Inferior parietal cortex (tissue), 1 donor: ENCODE measurements around the gene WAPL.
A peak's percentile ranks its signal among the peaks of the same experiment; 100 is the strongest.

Experiments used
- DNase-seq: peaks from one replicate; pipeline ENCODE4 v3.0.0-alpha.2; 2016; ENCODE audit errors: extremely low spot score

Gene WAPL

DNA sequence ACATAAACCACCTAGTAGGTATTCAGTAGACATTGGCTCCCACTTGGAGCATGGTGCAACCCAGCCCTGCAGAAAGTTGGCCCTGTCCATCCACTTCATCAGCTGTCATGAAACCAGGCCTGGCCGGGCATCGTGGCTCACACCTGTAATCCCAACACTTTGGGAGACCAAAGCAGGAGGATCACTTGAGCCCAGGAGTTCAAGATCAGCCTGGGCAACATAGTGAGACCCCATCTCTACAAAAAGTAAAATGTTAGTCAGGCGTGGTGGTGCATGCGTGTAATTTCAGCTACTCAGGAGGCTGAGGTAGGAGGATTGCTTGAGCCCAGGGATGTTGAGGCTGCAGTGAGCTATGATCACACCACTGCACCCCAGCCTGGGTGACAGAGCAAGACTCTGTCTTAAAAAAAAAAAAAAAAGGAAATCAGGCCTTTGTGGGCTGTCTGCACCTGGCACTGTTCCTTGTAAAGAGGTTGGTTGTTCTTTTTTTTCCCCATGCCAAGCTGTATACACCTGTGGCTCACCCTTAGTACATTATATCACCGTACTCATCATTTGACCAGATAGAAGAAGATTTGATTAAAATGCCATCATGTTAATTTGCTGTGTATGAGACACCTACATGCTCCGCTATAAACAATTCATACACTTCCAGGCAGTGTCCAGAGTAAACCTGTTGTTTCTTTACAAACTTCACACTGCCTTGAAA, 109.6 kb downstream of the WAPL start:
- DNase-seq = no peak

DNA sequence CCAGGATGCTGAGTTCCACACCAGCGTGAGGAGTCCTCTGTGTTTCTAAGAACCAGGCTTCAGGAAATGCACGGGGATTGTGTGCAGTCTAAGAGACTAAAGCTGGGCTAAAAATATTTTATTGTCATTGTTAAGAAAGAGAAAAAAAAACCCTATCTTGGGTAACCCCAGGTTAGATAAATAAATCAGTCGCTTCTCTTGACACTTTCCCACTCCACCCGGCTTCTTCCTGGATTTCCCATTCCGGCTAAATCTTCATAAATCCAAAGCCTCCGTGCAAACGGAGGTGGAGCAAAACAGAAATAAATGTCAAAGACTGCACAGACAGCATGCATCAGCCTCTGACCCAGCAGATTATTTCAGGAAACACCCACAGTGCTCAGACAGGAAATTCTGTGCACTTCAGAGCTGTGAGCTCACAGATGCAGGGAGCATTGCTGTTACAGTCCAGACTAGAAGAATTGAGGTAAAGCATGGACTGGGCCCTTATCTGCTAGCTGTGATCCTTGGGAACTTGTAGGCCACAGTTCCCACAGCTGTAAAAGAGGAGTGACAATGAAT, 110.2 kb downstream of the WAPL start:
- peak; percentile 37 for DNase-seq

DNA sequence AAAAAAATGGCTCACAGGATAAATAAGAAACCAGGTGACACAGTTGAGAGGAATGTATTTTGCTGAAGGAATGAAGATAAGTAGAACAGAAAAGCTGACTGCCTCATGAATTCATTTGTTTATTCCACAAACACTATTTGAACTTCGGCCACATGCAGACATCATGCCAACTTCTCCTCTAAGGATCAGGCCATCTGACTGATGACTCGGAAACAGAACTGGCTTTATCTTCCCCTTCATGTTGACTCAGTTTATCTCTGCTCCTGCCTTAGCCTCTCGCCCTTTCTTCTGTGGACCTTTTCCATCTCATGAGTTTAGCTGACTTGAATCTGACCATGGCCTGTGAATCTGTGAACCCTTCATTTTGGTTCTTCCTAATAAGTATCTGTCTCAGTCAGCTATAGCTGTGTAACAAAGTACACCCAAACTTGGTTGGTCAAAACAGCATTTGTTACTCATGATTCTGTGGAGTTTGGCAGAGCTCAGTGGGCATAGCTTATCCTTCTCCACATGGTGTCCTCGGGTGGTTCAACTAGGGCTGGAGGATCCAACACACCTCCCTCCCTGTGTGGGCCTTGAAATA, 111.0 kb downstream of the WAPL start:
- no peak for DNase-seq

DNA sequence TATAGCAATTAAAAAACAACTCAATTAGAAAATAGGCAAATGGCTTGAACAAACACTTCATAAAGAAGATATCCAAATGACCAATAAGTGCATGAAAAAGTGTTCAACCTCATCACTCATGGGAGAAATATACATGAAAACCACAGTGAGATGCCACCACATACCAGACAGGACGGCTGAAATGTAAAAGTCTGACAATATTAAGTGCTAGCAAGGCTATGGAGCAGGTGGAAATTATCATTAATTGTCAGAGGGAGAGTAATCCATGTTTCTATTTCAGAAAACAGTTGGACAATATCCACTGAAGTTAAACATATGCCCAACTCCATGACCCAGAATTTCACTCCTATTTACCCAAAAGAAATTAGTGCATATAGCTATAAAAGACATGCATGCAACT, 112.4 kb downstream of the WAPL start:
- no peak for DNase-seq

DNA sequence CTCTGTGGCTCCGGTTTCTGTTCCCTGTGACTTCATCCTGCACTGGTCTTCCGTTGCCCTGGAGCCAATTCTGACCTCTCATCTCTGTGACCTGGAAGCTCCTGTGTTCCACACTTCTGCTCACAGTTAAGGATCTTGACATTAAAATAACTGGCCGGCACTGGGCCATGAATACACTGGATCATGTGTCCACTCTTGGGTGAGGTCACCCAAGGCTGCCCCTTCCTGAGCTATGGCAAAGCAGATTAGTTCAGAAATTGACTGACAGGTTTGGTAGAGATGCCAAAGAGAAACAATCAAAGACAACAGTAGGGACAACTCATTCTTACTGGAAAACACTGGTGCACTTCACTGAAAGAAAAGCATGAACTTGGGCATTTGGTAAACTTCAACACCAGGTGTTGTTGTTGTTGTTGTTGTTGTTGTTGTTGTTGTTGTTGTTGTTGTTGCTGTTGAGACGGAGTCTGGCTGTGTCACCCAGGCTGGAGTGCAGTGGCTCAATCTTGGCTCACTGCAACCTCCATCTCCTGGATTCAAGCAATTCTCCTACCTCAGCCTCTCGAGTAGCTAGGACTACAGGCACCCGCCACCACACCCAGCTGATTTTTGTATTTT, 118.3 kb downstream of the WAPL start:
- DNase-seq = no peak

DNA sequence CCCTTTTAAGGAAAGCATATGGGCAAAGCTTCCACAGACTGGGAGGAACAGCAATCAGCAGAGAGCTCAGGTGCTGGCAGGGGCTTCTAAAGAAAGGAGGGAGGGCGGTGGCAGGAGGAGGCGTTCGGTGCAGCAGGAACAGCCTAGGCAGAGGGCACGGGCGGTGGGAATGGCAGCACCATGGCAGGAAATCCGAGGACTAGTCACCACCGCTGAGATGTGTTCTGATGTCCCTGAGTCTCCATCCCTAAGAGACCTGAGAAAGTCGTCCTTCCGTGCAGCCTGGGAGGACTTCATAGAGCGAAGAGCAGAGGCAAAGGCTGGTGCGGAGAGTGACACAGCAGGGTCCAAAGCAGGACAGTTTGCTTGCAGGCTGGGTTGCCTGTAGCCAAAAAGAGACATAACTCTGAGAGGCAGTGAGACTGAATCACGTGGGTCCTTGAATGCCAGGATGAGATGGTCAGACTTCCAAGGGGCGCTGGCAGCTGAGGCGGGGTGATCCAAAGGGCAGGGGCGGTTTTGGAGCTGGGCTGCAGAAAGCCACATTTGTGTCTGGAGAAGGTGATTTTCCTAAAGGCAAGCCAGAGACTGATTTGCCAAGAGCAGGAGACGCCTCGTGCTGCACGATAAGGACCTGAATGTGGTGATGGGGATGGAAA, 119.2 kb downstream of the WAPL start:
- peak; percentile 38 for DNase-seq

DNA sequence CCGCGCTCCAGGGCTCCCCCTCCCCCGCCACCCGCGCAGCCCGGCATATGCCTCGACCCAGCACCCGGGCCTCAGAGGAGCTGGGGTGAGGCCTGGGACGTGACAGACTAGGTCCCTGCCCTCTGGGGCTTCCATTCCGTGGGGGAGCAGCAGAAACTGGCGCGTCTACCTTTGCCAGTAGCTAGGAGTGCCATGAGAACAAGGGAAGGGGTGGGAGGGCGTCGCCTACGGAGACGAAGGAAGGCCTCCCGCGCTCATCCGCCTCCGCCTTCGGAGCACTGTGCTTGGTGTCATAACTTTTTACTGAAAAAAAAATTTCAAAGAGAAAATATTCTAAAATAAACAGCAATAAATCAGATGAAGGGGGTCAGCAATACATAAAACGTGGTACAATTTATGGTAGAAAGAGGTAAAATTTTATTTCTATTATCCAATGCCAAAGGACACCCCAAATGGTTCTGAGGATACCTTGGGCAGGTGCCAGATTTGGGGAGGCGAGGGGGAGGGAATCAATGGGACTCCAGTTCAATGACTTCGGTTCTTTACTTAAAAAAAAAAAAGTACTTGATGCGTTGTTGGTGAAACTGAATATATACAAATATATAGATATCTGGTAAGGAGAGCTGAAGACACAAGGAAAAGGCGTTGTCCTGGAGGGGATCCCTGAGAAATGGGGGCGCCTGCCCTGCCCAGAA, 119.9 kb downstream of the WAPL start:
- DNase-seq = no peak

DNA sequence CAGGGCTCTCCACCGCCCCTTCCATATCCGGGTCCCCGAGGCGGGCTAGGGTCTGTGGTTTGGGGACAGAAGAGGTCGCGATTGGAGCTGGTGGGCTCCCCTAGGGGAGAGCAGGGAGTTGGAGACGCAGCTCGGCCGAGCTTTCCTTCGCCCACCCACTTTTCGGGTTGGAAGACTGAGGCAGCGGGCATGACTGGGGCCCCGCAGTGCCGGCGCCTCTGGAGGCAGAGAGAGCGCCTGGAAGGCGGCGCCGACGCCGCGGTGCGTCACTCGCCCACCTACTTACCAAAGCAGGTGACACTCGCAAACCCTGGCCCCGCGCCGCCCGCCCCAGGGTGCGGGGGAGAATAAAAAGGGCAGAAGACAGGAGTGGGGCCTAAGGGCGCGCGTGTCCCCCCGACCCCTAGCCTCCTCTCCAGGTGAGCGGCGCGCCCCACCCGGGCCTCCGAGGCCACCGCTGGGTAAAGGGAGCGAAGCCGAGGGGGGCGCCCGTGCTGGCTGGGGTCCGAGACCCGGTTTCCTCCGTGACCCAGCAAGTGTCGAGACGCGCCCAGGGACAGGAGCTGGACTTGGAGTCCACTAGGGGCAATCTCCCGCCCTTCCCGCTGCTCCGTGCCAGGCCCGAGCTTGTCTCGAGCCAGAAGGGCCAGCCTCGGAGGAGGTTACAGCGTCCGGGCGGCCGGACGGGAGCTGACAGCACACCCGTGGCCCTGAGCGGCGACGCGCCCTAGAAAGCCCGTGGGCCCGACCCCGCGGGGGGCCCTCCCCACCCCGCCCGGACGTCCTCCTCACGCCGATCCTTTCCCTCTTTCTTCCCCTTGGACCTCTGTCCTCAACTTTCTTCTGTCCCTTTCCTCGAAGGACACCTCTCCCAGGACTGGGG, 120.6 kb downstream of the WAPL start:
- no peak for DNase-seq

DNA sequence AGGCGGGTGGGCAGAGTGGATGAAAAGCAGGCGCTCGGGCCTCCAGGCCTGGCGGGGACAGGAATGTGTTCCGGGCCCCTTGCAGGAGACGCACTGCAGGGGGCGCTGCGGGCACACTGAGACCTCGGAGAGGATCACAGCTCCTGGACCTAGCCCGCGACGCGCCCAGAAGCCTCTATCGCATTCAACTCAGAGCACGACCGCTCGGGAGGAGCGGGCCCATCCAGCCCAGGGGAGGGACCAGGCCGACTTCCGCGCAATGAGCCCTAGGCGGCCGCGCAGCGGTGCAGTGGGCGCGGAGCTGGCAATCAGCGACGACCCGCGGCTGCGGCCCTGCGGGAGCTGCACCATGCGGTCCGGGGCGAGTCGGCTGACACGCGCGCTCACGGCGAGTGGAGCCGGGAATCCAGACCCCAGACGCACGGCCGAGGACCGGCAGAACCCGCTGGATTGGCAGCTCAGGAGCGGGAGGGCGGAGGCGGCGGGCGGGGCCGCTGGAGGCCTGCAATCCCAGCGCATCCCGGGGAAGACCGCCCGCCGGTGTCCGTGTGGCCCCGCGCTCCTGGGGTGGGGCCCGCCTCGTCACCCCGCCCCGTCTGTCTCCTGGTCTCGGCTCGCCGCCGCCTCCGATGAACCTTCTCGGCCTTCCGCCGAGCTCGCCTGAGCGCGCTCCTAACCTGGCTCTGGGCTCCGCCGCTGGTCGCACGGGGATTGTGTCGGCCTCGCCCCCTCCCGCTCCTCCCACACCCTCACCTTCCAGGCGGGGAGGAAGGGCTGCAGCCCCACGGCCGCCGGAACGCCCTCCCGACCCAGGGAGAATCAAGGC, 121.5 kb downstream of the WAPL start:
- peak; percentile 95 for DNase-seq

DNA sequence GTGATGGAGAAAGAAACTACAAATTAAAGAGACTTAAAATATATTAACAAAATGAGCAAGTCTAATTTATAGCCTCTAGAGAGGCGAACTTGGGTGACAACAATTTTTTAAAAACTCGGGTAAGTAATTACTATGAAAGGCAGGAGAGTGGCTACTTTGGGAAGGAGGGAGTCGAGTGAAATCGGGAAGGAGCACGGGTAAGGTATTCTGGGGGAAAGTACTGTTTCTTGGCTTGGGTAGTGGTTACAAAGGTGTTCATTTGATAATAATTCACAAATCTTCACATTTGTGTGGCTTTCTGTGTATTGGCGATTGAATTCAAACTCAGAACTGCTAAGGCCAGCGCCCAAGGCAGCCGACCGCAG, 122.1 kb downstream of the WAPL start:
- DNase-seq = no peak

DNA sequence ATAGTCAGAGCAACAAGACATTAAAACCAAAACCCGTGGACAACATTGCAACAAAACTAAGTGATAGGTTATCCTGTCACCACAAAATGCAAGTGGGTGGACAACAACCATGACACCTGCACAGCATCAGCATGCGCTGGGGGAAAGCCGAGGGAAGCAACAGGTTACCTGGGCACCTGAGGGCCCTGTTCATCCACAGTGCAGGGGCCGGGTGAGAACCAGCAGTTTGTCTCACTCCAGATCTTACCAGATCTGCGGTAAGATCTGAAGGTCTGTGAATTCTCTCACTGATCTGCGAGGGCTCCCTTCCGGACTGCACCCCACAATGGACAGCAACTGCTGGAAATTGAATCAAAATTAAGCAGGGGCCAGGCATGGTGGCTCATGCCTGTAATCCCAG, 124.5 kb downstream of the WAPL start:
- no peak for DNase-seq

DNA sequence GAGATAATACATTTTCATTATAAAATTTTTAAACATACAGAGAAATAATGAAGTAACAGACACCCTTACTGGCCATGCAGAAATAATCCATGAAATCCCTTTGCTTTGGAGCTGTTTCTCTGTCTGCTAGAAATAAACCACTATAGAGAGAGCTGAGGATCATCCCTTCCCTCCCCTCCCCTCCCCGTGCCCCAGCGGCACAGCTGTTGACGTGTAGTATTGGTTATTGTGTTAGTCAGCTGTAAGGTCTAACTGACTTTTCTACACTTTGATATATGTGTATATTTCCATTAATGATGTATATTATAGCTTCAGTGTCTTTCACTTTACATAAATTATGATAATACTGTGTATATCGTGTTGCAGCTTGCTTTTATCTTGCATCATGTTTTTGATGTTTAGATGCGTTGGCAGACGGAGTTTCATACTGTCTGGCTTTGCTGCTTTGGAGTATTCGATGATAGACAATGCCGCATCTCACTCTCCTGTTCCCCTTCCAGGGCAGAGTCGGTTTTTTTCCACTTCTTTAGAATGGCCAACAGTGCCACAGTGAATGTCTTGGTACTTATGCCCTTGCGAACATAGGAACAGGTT, 127.6 kb downstream of the WAPL start:
- no peak for DNase-seq

DNA sequence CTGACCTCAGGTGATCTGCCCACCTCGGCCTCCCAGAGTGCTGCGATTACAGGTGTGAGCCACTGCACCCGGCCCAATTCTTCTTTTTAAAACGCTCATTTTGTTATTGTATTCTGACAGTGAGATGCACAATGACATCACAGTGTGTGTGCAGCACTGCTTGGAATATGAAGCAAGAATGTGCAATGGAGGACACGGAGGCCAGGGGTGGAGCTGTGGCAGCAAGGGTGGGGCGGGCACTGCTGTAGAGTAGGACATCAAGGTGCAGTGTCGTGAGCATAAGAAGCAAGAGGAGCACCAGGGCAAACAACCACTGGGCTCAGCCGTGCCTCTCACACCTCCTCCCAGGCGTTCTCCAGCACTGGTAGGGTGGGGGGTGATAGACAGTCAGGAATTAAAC, 128.2 kb downstream of the WAPL start:
- DNase-seq = no peak

DNA sequence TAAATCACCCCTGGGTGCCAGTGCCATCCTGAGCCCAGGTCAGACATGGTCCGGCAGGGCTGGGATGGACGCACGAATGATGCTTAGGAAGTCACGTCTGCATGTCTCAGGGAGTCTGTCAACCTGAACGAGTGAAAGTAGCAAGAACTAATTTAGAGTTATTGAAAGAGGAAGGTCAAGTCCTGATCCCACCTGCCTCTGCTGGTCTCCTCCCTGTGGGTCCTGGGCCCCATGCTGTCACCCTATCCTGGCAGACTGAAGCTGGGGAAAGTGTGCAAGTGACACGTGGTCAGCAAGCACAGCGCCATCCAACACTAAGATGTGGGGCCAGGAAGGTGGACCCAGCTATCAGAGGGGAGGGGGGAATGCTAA, 128.9 kb downstream of the WAPL start:
- no peak for DNase-seq

DNA sequence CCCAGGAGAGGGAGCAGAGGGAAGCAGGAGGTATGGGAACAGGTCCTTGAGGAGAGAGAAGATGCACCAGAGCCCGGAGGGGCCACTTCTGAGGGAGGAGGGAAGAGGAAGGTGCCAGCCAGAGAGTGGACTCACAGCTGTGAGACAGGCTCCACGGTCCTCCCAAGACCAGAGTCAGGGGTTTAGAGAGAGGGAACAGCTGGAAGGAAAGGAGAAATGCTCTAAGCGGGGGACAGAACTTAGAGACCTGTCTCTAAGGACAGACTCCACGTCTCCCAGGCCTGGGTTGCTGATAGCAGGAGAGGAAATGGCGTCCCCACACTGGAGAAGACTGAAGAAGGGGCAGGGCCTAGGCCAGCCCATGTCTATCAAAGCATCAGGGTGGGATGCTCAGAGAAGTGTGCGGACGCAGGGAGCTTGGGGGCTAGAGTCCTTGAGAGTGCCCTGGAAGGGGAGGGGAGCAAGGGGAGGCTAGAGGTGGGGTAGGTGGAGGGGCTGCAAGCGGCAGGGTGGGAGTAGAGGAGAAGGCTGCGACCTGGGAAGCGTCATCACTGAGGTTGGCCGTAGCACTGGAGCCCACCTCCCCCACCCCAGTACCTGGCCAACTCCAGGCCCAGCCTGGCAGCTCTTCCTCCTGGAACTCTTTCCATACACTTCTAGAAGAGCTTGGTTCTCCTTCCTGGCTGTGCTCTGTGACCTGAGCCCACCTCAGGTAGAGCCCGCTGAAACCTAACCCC, 129.4 kb downstream of the WAPL start:
- DNase-seq = no peak

DNA sequence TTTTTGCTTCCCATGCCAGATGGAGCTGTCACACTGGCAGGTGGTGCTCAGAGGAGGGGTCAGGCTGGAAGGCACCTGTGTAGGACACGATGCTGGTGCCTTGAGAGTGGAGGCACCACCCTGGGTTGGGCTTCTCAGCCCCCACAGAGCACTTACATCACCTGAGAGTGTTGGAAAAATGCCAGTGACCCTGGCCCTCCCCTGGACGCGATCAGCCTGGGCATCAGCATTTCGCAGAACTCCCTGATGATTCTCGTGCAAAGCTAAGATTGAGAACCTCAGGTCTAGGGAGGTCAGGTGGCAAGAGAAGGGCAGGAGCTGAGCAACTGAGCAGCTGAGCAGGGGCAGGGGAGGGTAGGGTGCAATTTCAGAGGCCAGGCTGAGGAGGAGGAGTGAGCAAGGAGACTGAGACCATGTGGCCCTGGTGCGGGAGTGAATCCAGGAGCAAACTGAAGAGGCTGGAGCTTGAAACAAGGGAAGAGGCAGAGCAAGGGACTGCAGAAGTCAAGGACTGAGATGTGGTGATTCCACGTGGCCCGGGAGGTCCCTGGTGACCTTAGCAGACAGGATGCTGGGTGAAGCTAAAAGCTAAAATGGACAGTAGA, 130.3 kb downstream of the WAPL start:
- no peak for DNase-seq

DNA sequence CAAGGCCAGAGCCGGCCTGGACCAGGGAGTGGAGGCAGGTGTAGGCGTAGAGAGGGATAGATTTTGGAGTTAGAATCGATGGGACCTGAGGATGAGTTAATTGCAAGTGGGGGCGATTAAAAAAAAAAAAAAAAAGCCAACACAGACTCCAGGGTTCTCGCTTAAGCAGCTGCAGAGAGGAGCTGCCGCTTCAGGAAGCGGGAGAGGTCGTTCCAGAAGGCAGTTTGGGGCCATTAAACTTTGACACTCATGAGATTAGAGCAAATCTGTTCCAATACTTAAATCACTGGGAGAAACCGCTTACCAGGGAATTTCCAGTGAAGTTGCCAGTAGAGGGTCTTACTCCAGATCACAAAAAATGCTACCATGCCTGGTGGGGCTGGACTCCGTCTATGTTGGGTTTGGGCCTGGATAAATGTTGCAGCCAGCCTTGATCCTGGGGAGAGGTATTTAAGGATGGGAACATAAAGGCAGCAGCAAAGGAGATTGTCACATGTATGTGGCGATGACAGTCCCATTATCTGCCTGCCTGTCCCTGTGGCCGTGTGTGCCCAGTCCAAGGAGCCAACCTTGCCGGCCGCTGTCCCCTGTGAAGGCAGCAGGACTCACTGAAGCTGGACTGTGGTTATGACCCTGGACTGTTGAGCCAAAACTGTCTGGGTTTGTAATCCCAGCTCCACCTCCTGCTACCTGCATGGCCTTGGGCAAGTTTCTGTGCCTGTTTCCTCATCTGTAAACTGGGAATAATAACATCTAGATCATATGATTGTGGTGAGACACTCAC, 131.1 kb downstream of the WAPL start:
- no peak for DNase-seq
